ENCODE results near the gene EID2B. TPM values are rescaled to one million over a fixed set of nuclear protein-coding genes. Genes with fewer than 3 reads are reported as not detected.

The EID2B gene
- total RNA-seq, 6 donors from 2014 or later: 1.2 to 6.3 (median 2.4) TPM

DNA sequence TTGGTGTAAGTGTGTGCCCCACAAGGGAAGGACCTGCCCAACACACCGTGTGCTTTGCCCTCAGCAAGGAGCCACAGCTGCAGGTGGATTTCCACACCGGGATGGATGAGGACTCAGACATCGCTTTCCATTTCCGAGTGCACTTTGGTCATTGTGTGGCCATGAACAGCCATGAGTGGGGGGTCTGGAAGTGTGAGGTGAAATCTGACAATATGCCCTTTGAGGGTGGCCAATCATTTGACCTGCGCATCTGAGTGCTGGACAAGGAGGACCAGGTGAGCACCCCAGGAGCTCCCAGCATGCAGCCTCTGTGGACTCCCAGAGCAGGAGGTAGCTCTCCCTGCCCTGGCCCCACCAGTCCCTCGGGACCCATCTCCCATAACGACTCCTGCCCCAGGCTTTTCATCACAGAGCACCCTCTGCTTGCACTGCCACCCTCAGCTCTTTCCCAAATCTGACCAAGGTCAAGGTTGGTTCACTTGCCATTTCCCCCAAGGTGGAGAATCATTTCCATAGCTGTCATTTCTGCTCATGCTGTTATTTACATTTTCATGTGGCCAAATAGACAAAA is 20.5 kb upstream of the EID2B start:
- H3K27me3 ChIP-seq: no peaks in the 10 kb centered on the region
- no peaks in the 10 kb centered on the region for H3K9me3 ChIP-seq
- ATAC-seq (ENCODE audit: low FRiP score in 2 of 2): no peak
- no peak for TF ChIP-seq POLR2AphosphoS5 (IDR thresholded peaks at IDR 0.05)
- TF ChIP-seq, protein P1, sequence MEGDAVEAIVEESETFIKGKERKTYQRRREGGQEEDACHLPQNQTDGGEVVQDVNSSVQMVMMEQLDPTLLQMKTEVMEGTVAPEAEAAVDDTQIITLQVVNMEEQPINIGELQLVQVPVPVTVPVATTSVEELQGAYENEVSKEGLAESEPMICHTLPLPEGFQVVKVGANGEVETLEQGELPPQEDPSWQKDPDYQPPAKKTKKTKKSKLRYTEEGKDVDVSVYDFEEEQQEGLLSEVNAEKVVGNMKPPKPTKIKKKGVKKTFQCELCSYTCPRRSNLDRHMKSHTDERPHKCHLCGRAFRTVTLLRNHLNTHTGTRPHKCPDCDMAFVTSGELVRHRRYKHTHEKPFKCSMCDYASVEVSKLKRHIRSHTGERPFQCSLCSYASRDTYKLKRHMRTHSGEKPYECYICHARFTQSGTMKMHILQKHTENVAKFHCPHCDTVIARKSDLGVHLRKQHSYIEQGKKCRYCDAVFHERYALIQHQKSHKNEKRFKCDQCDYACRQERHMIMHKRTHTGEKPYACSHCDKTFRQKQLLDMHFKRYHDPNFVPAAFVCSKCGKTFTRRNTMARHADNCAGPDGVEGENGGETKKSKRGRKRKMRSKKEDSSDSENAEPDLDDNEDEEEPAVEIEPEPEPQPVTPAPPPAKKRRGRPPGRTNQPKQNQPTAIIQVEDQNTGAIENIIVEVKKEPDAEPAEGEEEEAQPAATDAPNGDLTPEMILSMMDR (IDR thresholded peaks at IDR 0.05): no peak
- TF ChIP-seq POLR2A (IDR thresholded peaks at IDR 0.05): no peak
- no peak for TF ChIP-seq EP300 (IDR thresholded peaks at IDR 0.05)
- 55 to 59% methylated on average over 6 to 7 of the region's 7 CpGs for WGBS, 2 donors
- peaks cover 0 to 11% (median 8%) of the 10 kb centered on the region in 4 donors for H3K4me1 ChIP-seq
- H3K4me3 ChIP-seq: no peak overlapping the region
- no peak overlapping the region for H3K27ac ChIP-seq
- no peaks in the 10 kb centered on the region for H3K36me3 ChIP-seq
- no peak for DNase-seq

DNA sequence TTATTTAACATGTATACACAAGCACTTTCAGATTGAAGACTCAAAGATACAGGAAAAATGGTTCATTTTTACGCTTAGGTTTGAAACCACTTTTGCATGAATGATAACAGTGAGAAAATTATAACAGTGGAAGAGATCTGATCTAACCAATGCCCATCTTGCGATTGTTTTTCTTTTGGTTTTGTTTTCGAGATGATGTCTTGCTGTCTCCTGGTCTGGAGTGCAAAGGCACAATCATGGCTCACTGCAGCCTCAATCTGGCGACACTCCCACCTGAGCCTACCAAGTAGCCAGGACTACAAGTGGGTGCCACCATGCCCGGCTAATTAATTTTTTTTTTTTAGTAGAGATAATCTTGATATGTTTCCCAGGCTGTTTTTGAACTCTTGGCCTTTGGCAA is 17.5 kb upstream of the EID2B start:
- no peaks in the 10 kb centered on the region for H3K36me3 ChIP-seq
- no peak overlapping the region for H3K27ac ChIP-seq
- no peaks in the 10 kb centered on the region for H3K27me3 ChIP-seq
- TF ChIP-seq, protein P1 (IDR thresholded peaks at IDR 0.05): no peak
- TF ChIP-seq POLR2AphosphoS5 (IDR thresholded peaks at IDR 0.05) (no peak), POLR2A (IDR thresholded peaks at IDR 0.05) (no peak), EP300 (IDR thresholded peaks at IDR 0.05) (no peak)
- peaks cover 0 to 4% (median 0%) of the 10 kb centered on the region in 4 donors for H3K4me1 ChIP-seq
- WGBS, 2 donors: 82 to 84% methylated on average over 5 of the region's 5 CpGs
- no peak for ATAC-seq (ENCODE audit: low FRiP score in 2 of 2)
- H3K9me3 ChIP-seq: no peaks in the 10 kb centered on the region
- DNase-seq: no peak
- H3K4me3 ChIP-seq: no peak overlapping the region

DNA sequence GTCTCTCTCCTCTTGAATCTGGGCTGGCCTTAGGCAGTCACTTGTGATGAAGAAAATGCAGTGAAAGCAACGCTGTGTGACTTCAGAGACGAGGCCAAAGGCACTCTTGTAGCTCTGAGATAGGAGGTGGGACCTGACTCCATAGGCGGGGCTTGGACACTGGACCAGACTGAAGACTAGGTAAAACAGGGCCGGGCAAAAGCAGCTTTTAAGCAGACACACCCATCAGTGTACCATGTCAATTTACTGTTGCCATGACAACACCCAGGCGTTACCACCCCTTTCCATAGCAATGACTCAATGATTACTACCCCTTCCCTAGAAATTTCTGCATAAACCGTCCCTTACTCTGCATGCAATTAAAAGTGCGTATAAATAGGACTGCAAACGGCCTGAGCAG is 13.9 kb upstream of the EID2B start:
- Histone ChIP-seq H3K9me3 (no peaks in the 10 kb centered on the region), H3K36me3 (no peaks in the 10 kb centered on the region), H3K27ac (no peak overlapping the region), H3K27me3 (no peaks in the 10 kb centered on the region), H3K4me1 (peaks cover 0 to 1% (median 0%) of the 10 kb centered on the region in 4 donors), H3K4me3 (no peak overlapping the region)
- DNase-seq (no peak), ATAC-seq (ENCODE audit: low FRiP score in 2 of 2) (no peak)
- no peak for TF ChIP-seq EP300 (IDR thresholded peaks at IDR 0.05)
- TF ChIP-seq POLR2AphosphoS5 (IDR thresholded peaks at IDR 0.05): no peak
- WGBS, 2 donors: 62 to 66% methylated on average over 8 of the region's 8 CpGs

DNA sequence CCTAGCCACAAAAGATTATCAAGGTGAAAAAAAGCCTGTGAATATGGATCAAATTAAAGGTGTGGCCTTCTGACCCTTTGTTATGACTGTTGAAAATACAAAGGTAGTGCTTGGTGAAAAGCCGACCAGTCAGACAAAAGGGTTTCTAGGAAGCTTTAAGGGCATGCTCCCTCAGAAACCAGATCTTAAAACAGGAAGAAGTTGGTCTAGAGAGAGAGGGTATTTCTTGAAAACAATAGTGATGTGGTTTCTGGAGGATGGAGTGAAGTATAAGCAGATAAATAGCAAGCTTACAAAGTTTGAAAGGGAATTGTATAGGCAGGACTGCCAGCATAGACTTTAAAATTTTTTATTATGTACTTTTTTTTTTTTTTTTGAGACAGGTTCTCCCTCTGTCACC is 12.3 kb upstream of the EID2B start:
- Histone ChIP-seq H3K27me3 (no peaks in the 10 kb centered on the region), H3K4me1 (peaks cover 0 to 7% (median 2%) of the 10 kb centered on the region in 4 donors), H3K36me3 (no peaks in the 10 kb centered on the region), H3K27ac (no peak overlapping the region), H3K4me3 (no peak overlapping the region), H3K9me3 (no peaks in the 10 kb centered on the region)
- 30 to 42% methylated on average over 1 of the region's 1 CpG for WGBS, 2 donors
- no peak for DNase-seq
- TF ChIP-seq POLR2AphosphoS5 (IDR thresholded peaks at IDR 0.05) (no peak), EP300 (IDR thresholded peaks at IDR 0.05) (no peak), POLR2A (IDR thresholded peaks at IDR 0.05) (no peak)
- TF ChIP-seq, protein P1 (IDR thresholded peaks at IDR 0.05): no peak
- ATAC-seq (ENCODE audit: low FRiP score in 2 of 2): no peak

DNA sequence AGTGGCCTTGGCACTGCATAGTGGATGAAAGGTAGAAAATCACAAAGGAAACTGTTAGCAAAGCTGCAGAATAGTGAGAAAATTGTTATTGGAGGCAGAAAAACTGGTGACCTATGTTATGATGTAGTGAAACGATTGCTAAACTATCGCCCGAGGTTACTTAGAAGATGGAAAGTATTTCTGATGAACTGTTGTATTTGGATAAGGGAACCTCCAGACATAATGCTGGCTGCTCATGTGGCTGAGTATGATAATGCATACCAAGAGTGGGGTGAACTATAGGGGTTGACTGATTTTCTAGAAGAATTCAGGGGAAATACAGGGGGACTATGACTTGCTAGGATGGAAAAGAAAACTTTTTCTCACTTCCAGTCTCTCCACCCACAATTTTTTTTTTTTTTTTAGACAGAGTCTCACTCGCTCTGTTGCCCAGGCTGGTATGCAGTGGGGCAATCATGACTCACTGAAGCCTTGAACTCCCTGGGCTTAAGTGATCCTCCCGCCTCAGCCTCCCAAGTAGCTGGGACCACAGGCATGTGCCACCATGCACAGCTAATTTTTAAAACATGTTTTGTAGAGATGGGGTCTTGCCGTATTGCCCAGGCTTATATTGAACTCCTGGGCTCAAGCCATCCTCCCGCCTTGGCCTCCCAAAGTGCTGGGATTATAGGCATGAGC is 11.7 kb upstream of the EID2B start:
- DNase-seq: no peak
- no peaks in the 10 kb centered on the region for H3K36me3 ChIP-seq
- no peak overlapping the region for H3K27ac ChIP-seq
- ATAC-seq (ENCODE audit: low FRiP score in 2 of 2): no peak
- no peak overlapping the region for H3K4me3 ChIP-seq
- TF ChIP-seq EP300 (IDR thresholded peaks at IDR 0.05): no peak
- TF ChIP-seq, protein P1 (IDR thresholded peaks at IDR 0.05): no peak
- no peak for TF ChIP-seq POLR2A (IDR thresholded peaks at IDR 0.05)
- TF ChIP-seq POLR2AphosphoS5 (IDR thresholded peaks at IDR 0.05): no peak
- no peaks in the 10 kb centered on the region for H3K27me3 ChIP-seq
- 86 to 87% methylated on average over 7 of the region's 7 CpGs for WGBS, 2 donors
- peaks cover 0 to 7% (median 2%) of the 10 kb centered on the region in 4 donors for H3K4me1 ChIP-seq
- no peaks in the 10 kb centered on the region for H3K9me3 ChIP-seq

Data from upper lobe of left lung (tissue), 6 donors.